GM18526 (cell line): ENCODE measurements around the gene PDILT.
"Not testable (repeated sequence)": the region's sequence is repeated elsewhere in the genome, so short reads cannot be mapped to it uniquely, and the experiment has no call there.

Experiments
- POLR2A ChIP-seq: IDR thresholded peaks from 3 replicates; pipeline ENCODE4 v1.6.1; 2011; ENCODE audit not compliant: insufficient read length; ENCODE audit errors: extremely low read depth

PDILT gene, protein sequence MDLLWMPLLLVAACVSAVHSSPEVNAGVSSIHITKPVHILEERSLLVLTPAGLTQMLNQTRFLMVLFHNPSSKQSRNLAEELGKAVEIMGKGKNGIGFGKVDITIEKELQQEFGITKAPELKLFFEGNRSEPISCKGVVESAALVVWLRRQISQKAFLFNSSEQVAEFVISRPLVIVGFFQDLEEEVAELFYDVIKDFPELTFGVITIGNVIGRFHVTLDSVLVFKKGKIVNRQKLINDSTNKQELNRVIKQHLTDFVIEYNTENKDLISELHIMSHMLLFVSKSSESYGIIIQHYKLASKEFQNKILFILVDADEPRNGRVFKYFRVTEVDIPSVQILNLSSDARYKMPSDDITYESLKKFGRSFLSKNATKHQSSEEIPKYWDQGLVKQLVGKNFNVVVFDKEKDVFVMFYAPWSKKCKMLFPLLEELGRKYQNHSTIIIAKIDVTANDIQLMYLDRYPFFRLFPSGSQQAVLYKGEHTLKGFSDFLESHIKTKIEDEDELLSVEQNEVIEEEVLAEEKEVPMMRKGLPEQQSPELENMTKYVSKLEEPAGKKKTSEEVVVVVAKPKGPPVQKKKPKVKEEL

DNA sequence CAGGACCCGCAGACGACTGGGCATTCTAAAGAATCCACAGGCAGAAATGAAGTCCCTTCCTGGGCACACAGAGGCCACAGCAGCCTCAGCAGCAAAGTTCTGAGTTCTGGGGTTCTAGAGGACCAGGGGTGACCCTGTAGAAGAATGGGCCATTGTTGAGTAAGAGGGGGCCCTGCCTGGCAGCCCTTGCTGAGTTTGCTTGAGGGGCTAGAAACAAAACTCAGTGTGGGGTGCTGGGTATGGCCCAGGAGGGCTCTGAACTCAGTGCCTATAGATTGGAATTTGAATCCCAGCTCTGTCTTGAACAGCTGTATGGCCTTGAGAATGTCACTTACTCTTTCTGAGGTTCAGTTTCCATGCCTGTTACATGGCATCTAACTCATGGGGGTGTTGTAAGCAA is at the start of gene PDILT:
PDILT (minus strand) TSS at position 101 of the 400 bp plus-strand sequence. CDS start 5,437 bp downstream, outside the sequence.
- no peak for TF ChIP-seq POLR2A

DNA sequence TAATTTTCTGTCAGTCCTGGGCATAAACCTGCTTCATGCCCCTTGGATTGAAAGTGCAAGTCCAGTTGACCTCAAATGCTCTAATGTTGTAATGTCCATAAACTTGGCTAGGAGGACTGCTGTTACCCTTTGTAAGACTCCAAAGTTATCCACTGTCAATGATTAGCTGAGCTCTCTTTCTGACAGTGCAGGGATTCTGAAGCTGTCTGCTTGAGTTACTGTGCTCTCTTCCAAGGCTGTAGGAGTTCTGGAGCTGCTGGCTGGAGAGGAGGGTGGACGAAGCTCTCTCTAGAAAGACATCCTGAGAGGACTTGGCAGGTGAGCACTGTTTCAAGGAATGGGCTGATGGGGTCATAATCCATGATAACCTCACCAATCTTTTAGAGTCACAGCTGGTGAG is 46.8 kb upstream of the PDILT start, which contains the start of gene ACSM2A:
ACSM2A (plus strand) TSS at position 158 of the 400 bp plus-strand sequence. CDS start 8,594 bp downstream, outside the sequence.
- TF ChIP-seq POLR2A = not testable (repeated sequence)

DNA sequence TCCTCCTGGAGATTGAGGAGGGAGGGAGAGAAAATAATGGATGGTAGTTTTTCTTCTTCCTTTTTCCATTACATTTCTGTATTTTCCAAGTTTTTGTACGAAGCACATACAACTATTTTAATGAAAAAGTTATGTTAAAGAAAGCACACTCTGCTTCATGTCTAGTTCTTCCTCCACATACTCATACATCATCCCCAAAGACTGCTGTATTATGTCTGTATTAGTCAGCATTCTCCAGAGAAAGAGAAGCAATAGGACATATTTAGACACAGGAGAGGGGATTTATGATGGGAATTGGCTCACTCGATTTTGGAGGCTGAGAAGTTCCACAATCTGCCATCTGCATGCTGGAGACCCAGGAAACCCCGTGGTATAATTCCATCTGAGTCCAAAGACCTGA is 36.7 kb upstream of the PDILT start:
- no peak for TF ChIP-seq POLR2A

DNA sequence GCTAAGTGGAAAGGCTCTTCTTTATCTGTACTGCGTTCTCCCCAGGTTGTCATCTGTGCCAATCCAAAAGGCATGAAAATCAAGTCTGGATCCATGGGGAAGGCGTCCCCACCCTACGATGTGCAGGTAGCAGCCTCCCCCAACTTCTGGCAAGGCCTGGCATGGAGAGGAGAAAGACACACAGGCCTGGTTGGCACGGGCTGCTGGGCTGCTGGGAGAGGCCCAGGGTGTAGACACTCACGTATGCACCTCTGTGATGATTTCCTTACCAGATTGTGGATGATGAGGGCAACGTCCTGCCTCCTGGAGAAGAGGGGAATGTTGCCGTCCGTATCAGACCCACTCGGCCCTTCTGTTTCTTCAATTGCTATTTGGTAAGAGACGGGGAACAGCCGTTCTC is 26.4 kb upstream of the PDILT start:
- TF ChIP-seq POLR2A = no peak

DNA sequence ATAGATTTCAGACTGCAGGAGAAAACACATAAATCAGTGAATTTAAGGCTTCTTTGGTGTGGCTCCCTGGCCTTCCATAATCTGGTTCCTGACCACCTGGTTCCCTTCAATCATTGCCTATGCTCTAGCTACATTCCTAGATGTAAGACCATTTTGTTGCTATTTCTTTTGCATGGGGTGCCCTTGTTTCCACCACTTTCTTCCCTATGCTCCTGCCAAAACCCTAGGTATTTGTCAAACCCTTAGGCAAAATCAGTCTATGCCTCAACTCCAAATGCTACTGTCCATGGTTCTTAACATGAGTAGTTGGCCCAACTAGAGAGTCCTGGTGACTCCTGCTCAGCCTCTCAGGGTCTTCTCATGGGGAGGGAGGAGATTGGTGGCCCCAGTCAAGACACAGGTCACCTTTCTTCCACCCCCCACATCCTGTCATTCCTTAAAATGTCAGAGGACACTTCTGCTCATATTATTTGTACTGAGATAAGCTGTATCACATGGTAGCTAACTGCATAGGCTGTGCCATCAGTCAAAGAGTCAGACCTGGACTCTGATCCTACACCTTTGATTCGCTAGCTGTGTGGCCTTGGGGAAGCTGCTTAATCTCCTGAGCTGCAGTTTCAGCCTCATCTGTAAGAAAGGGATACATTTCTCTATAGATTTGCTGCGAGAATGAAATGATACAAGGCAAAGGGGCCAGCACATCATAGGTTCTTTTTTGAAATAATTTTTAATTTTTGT is 19.8 kb upstream of the PDILT start:
- TF ChIP-seq POLR2A = no peak

DNA sequence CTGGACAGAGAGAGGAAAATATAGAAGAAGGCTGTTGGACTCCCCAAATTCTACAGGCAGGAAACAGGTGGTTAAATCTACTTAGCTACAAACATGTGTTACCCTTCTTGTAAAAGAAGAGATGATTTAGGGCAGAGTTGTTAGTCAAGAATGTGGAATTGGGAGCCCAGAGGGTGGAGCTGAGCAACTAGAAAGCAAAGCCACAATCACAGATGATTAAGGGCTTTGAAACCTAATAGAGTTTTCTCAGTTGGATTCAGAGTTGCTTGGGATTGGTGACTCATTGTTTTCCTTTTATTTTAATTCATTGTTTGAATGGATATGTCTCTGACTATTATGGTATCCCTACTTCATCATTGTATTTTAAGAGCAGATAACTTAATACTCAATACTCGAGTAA is 11.0 kb upstream of the PDILT start:
- no peak for TF ChIP-seq POLR2A

DNA sequence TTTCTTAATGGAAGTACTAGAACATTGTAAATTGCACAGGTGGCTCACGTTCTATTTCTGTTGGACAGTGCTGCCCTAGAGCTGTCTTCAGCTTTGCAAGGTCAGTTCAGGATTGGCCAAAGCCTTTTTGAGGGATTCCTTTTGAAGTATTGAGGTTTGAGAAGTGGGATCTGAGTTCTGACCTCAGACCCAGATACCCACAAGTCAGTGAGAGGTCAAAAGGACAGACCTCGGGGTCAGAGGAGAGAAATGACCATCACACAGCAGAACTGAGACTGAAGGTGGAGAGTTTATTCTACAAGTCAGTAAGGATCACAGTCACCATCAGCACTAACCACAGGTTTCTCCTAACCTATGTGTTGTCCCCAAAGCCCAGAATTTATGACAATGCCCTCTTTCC is 6.5 kb upstream of the PDILT start:
- no peak for TF ChIP-seq POLR2A

DNA sequence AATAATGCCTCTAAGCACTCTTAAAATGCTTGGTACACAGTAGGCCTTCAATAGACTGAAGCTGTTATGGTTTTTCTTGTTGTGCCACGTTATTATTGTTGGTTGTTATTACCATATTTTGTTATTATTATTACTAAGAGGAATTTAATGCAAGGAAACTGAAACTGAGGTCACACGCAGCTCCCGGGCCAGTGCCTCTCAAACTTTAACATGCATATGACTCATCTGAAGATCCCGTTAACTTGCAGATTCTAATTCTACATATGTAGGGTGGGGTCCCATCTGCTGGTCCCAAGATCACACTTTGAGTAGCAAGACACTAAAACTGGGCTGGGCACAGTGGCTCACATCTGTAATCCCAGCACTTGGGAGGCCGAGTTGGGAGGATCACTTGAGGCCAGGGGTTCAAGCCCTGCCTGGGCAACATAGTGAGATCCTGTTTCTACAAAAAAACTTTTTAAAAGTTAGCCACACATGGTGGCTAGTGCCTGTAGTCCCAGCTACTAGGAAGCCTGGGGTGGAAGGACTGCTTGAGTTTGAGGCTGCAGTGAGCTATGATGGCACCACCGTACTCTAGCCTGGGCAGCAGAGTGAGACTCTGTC is 5.7 kb upstream of the PDILT start:
- no peak for TF ChIP-seq POLR2A

DNA sequence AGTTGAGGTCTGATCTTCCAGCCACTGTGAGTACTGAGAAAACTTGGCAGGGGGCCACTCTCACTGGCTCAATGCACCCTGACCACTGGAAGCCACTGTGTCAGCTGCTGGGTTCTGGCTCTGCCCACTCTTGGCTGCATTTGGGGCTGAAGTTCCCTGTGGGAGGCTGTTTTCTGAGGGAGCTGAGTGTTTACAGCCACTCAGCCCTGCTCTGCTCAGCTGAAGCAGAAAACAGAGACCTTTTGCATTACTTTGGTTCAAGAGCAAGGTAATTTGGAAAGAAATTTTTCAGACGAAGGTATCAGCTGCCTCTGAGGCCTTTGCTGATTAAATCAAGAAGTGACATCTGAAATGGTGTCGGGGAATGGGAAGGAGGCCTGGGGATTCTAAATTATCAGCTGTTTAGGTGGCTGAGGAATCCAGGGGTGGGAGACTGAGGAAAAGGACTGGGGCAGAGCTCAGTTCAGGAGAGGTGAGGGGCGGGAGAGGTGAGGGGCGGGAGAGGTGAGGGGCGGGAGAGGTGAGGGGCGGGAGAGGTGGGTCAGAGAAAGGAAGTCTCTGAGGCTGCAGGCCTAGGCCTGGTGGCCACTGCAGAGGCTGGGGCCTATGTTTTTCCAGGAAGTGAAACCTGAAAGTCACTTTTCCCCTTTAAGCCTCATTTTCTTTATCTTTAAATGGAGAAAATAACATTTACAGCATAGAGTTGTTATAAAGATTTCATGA is 5.0 kb upstream of the PDILT start, which contains the start of gene ACSM5:
ACSM5 (plus strand) TSS at position 137 of the 723 bp plus-strand sequence. CDS start 1,951 bp downstream, outside the sequence.
- TF ChIP-seq POLR2A = no peak

DNA sequence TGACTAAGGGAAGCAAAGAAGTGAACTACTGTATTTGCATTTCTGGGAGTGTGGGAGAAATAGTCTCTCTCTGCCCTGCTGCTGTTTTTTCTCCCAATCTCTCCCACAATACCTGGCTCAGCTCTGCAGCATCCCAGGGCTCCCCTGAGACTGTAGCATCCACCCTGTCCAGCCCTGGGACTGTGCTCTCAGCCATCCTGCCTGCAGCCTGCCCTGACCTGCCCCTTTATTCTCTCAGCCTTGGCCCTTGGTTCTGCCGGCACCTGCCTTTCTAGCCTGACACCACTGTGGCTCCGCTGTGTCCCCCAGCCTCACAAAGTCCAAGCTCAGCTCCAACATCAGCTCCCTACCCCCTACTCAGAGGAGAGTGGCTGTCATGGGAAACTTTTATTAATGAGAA is 1.9 kb downstream of the PDILT start:
- TF ChIP-seq POLR2A = no peak

DNA sequence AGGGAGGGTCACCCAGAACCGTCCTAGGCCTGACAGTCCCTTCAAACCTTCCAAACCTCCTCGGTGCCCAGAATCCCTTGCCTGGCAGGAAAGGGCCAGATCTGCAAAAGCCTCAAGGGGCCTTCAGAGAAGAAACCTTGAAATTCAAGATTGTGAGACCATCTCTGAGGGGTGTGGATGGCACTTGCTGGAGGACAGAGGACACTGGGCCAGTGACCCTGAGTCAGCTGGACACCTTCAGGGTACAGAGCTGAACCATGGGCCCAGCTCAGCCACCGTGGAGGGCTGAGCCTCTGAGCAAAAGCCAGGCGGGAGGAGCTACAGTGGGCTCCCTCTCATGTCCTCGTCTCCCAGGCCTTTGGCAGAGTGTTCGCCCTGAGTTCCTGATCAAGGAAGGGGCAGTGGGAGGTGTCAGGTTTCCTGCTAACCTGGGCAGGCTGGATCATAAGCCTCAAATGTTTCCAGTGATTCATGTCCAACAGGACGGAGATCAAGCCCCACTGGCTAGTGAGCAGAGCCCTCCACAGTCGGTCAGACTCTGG is 3.0 kb downstream of the PDILT start:
- TF ChIP-seq POLR2A = no peak

DNA sequence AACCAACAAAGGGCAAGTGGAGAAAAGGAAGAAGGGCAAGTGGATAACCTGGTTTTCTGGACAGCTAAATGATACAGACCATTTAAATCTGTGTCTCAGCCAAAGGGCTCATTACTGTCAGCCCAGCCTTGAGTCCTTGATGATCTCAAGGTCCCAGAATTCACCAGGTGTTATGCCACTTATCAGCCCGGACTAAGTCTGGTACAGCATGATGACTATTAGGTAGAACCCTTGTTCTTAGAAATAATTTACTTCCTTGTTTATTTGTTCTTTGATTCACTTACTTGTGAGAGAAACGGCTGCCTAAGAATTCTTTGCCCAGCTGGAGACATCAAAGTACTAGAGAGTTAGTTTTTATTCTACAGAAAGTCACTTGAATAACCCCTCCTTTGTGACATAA is 3.5 kb downstream of the PDILT start:
- TF ChIP-seq POLR2A = no peak

DNA sequence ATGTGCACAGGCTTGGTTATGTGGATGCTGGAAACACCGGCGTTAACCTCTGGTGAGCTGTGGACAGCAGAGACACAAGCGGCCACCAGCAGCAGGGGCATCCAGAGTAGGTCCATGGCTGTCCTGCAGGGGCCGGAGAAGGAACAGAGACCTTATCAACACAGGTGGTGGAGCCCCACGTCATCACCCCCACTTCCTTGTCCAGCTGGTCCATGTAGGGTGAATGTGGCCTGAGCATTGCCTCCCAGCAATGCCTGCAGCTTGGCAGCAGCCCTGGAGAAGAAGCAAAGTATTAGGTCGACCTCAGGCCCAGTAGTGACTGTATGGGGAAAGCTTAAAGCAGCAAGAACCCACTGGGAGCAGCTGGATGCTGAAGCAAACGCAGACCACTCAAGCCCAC is 5.4 kb downstream of the PDILT start:
- TF ChIP-seq POLR2A = no peak

DNA sequence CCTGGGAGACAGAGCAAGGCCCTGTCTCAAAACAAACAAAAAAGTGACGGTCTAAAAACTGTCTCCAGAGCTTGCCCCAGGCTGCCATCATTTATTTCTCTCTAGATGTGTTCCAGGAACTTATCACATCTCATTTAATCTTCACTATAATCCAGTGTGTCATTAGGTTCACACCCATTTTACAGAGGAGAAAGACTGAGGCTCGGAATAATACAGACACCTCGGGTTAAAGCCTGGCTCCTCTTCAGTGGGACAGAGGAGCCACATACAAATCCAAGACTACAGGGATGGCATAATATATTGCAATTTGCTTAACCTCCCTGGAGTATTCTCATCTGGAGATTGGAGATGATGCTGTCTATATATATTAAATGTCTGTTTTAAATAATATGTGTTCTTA is 5.9 kb downstream of the PDILT start:
- TF ChIP-seq POLR2A = no peak

DNA sequence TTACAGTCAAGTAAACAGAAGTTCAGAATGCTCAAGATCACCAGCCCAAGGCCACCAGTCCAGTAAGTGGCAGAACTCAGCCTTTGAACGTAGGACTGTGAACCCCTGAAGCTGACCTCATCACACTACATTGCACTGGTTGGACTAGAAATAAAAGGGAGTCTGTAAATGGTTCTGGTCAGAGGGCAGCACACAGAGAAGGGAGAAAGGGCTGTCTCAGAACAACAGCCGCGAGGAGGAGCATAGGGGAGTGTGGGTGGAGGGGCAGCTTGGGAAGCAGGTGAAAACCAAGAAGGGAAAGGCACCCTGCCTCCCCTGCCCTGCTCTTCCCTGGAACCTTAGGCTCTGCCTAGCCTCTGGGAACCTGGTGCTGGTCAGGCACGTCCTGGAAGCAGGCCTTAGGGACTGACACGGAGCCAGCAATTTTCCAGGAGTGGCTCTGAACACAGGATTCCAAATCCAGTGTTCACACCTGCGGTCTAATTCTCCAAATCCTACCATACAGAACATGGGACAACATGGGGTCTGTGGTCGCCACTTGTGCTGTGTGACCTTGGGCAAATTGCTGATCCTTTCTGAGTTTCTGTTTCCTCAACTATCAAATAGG is 7.0 kb downstream of the PDILT start:
- TF ChIP-seq POLR2A = no peak
